Stomach (tissue), 9 donors: ENCODE measurements around the gene RPL38. TPM values are rescaled to one million over a fixed set of nuclear protein-coding genes. Genes with fewer than 3 reads are reported as not detected.

Experiments
- DNase-seq, 2 donors: peaks; one replicate each; pipeline versions ENCODE4 v3.0.0 to v3.0.0-alpha.2; 2013 to 2019
- H3K27ac ChIP-seq, 5 donors: fragments of 200-600 bp in 4 of 5; sonication (generic) in 4 of 5; one replicate each; pipeline ENCODE4 v1.5.1; 2013 to 2019; ENCODE audit warnings: mild to moderate bottlenecking in 1 of 5, moderate library complexity in 1 of 5
- H3K27me3 ChIP-seq, 3 donors: fragments of 200-600 bp; sonication (generic); one replicate each; pipeline ENCODE4 v1.5.1; 2017 to 2019; ENCODE audit warnings: mixed run types in 1 of 3
- H3K36me3 ChIP-seq, 4 donors: fragments of 200-600 bp; sonication (generic); 1 replicate in 3 of 4; 2 replicates in 1 of 4; pipeline ENCODE4 v1.5.1; 2016 to 2019
- H3K4me1 ChIP-seq, 4 donors: fragments of 200-600 bp; sonication (generic); one replicate each; pipeline ENCODE4 v1.5.1; 2016 to 2019
- H3K4me3 ChIP-seq, 4 donors: fragments of 200-600 bp; sonication (generic) in 3 of 4; one replicate each; pipeline ENCODE4 v1.5.1; 2016 to 2019; ENCODE audit warnings: mild to moderate bottlenecking in 1 of 4
- H3K9me3 ChIP-seq, 4 donors: fragments of 200-600 bp; sonication (generic); one replicate each; pipeline ENCODE4 v1.5.1; 2016 to 2019
- EP300 ChIP-seq: sonication (generic); formaldehyde crosslinking; IDR thresholded peaks from one replicate; pipeline ENCODE4 v1.6.1; 2017; ENCODE audit warnings: antibody characterized with exemption
- POLR2A ChIP-seq, 4 donors: fragments of 450-650 bp; IDR thresholded peaks; one replicate each; pipeline ENCODE4 v1.6.1; 2016; ENCODE audit warnings: antibody characterized with exemption in 4 of 4, control low read depth in 2 of 4, mild to moderate bottlenecking in 1 of 4, moderate library complexity in 1 of 4
- POLR2AphosphoS5 ChIP-seq, 3 donors: sonication (generic); formaldehyde crosslinking; IDR thresholded peaks; one replicate each; pipeline ENCODE4 v1.6.1; 2016; ENCODE audit warnings: antibody characterized with exemption in 3 of 3
- WGBS, 5 donors: extraction: QIAGEN DNeasy Blood & Tissue Kit in 3 of 5; methylation state at CpG; one replicate each; pipeline versions ENCODE4 v1.1.5 to v1.1.7; 2013 to 2018; 5-methylcytosine and 5-hydroxymethylcytosine counted together
- intact Hi-C: fragments of 100-400 bp; cut with DNase I; formaldehyde crosslinking; loops from one replicate; pipeline ENCODE4 v1.15.1; 2023; ENCODE audit warnings: low total_unique reads
- polyA plus RNA-seq, 3 donors: library from polyadenylated mRNA; stranded (reverse); fragments of 200-250 nt; gene quantifications; one replicate each; pipeline ENCODE4 v1.2.3, GENCODE V29; 2013
- total RNA-seq, 5 donors: library from RNA; depleted of rRNA; stranded (reverse); fragments of >200 nt; gene quantifications; one replicate each; pipeline versions ENCODE4 v1.1.0 to v1.2.3, GENCODE V29; 2014 to 2016
- TF ChIP-seq, protein P1 (sequence below), 7 experiments: fragments of 450-650 bp in 4 of 7; fragments of 200-600 bp in 3 of 7; sonication (generic) in 3 of 7; IDR thresholded peaks; one replicate each; pipeline ENCODE4 v1.5.1; 2016 to 2019; ENCODE audit warnings: antibody characterized with exemption in 7 of 7, control low read depth in 2 of 7, mild to moderate bottlenecking in 1 of 7
- donor health status: healthy with polysubstance abuse.
- donor health status: Bipolar disorder and iron deficiency.
- donor health status: healthy.

Gene RPL38
- total and polyA plus RNA-seq, 8 donors, result 37.7 to 1,839 (median 979) TPM

DNA sequence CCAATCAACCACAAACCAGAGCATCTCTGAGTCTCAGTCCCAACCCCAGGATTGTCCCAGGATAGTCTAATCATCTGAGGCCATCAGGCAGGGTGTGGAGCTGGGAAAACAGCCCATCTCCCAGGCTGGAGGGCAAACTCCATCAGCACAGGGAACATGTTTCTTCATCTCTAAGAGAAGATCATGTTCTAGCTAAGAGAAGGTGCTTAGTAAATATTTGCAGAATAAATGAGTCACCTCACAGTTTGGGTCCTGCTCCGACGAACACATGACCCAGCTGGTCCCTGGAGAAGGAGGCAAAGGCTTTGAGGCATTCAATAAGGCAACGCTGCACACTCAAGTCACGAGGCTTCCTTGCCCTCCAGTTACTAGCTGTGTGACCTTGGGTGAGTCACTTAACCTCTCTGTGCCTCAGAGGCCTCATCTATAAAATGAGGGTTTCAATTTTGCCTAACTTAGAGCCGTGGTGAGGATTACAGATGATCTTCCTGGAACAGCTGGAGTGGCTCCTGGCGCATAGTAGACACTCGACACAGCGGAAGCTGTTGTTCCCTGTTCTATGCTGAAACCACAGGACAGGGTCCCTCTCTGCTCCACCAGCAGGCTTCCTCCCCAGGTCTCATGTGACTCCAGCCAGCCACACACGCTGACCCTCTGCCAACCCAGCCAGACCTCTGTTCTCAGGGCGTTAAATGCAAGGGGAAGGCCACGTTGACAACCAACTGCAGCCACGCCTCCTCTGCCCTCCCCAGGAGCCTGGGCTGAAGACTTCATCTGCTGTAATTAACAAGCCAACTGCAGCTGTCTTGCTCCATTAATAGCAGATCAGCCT lies 10.3 kb upstream of the RPL38 start:
- peak in 2 of 3 donors; percentile 16 to 61 for TF ChIP-seq POLR2AphosphoS5 (IDR thresholded peaks at IDR 0.05)
- TF ChIP-seq, protein P1, sequence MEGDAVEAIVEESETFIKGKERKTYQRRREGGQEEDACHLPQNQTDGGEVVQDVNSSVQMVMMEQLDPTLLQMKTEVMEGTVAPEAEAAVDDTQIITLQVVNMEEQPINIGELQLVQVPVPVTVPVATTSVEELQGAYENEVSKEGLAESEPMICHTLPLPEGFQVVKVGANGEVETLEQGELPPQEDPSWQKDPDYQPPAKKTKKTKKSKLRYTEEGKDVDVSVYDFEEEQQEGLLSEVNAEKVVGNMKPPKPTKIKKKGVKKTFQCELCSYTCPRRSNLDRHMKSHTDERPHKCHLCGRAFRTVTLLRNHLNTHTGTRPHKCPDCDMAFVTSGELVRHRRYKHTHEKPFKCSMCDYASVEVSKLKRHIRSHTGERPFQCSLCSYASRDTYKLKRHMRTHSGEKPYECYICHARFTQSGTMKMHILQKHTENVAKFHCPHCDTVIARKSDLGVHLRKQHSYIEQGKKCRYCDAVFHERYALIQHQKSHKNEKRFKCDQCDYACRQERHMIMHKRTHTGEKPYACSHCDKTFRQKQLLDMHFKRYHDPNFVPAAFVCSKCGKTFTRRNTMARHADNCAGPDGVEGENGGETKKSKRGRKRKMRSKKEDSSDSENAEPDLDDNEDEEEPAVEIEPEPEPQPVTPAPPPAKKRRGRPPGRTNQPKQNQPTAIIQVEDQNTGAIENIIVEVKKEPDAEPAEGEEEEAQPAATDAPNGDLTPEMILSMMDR (IDR thresholded peaks at IDR 0.05), result no peak
- Histone ChIP-seq H3K9me3 (no peaks in the 10 kb centered on the region), H3K4me3 (no peak overlapping the region), H3K4me1 (peaks cover 0 to 16% (median 0%) of the 10 kb centered on the region in 4 donors), H3K27me3 (peaks cover 0 to 59% (median 25%) of the 10 kb centered on the region in 3 donors), H3K36me3 (no peaks in the 10 kb centered on the region), H3K27ac (peak overlapping the region in 4 of 5 donors; percentile 7 to 56 (median 40))
- peak; percentile 43 to 67 for DNase-seq
- 30 to 40% (median 38%) methylated on average over 12 of the region's 12 CpGs for WGBS, 5 donors
- intact Hi-C loops, result no loop called here

DNA sequence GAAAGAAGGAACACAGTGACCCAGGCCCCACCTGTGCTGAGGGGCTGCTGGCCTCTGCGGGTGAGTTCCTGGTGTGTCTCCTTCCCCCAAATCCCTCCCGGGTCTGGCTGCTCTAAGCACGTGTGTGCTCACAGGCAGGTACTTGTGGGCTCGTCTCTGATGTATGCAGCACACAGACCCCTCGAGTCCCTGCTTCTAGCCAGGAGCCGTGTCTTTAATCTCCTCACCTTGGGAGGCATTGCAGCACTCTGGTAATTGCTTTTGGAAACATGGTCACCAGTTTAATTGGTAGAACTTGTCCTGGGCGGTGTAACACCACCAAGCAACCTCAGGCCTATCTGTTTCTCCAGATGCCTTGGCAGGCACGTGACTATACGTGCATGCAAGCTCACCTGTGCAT lies 8.8 kb upstream of the RPL38 start:
- WGBS, 5 donors, result 64 to 75% (median 66%) methylated on average over 6 to 9 of the region's 9 CpGs
- Histone ChIP-seq H3K27ac (no peak overlapping the region), H3K4me3 (no peak overlapping the region), H3K36me3 (no peaks in the 10 kb centered on the region), H3K9me3 (no peaks in the 10 kb centered on the region), H3K4me1 (peaks cover 0 to 22% (median 5%) of the 10 kb centered on the region in 4 donors), H3K27me3 (peaks cover 0 to 61% (median 25%) of the 10 kb centered on the region in 3 donors)
- no peak for DNase-seq
- intact Hi-C loops, result no loop called here
- TF ChIP-seq EP300 (no peak), POLR2AphosphoS5 (IDR thresholded peaks at IDR 0.05) (no peak), POLR2A (IDR thresholded peaks at IDR 0.05) (no peak)
- TF ChIP-seq, protein P1 (IDR thresholded peaks at IDR 0.05), result no peak

DNA sequence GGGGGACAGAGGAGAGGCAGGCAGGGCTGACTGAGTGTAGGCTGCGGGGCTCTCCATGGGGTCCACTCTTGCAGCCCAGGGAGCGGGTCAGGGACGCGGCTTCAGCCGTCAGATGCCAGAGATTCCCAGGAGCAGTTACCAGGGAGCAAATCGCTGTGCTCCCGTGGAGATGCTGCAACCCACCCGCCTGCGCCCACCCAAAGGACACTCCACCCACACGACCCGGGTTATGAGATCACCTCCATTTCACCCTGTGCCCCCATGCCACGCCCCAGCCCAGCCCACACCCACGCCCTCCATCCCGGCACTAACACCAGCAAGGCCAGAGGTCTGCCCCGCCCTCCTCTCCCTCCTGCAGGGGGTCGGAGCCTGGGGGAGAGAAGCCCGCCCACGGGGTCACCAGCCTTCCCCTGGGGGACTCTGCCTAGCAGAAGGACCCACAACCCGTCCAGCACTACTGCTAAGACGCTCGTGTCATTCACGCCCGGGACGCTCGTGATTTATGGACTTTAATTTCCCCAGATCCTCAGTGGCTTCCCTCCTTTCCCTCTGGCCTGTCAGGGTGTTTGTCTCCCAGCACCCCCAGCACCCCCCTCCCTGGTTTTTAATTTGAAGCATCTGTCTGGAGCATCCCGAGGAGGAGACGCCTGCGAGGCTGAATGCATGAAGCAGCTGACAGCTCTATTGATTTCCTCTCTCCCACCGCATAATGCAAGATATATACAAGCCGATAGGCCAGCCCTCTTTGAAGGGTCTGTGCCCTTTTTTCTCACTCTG lies 6.7 kb upstream of the RPL38 start:
- Histone ChIP-seq H3K27me3 (peaks cover 0 to 82% (median 32%) of the 10 kb centered on the region in 3 donors), H3K27ac (no peak overlapping the region), H3K4me3 (no peak overlapping the region), H3K9me3 (no peaks in the 10 kb centered on the region), H3K36me3 (no peaks in the 10 kb centered on the region), H3K4me1 (peaks cover 0 to 25% (median 9%) of the 10 kb centered on the region in 4 donors)
- TF ChIP-seq EP300 (no peak), POLR2AphosphoS5 (IDR thresholded peaks at IDR 0.05) (no peak), POLR2A (IDR thresholded peaks at IDR 0.05) (no peak)
- TF ChIP-seq, protein P1 (IDR thresholded peaks at IDR 0.05), result no peak
- intact Hi-C loops, result no loop called here
- 37 to 43% (median 38%) methylated on average over 27 to 30 of the region's 30 CpGs for WGBS, 5 donors
- no peak for DNase-seq

DNA sequence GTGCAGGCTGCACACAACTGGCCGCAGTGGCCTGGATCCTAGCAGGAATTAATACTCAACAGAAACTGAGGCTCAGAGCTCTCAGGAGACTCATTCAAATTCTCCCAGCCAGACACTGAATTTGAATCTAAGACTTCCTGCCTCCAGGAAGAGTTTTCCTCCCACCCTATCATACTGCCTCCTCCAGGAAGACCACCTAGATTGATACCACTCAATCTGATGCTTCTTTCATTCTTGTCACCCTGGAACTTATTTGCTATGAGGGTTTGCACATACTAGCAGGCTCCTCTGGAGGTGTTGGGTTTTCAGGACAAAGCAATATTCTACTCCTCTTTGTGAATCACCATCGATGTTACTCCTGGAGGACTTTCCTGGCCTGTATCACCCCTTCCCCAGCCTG lies 5.7 kb upstream of the RPL38 start:
- peaks cover 0 to 88% (median 32%) of the 10 kb centered on the region in 3 donors for H3K27me3 ChIP-seq
- H3K4me1 ChIP-seq, result peaks cover 0 to 20% (median 9%) of the 10 kb centered on the region in 4 donors
- H3K9me3 ChIP-seq, result no peaks in the 10 kb centered on the region
- H3K4me3 ChIP-seq, result no peak overlapping the region
- no peak overlapping the region for H3K27ac ChIP-seq
- TF ChIP-seq, protein P1 (IDR thresholded peaks at IDR 0.05), result no peak
- TF ChIP-seq POLR2A (IDR thresholded peaks at IDR 0.05) (no peak), POLR2AphosphoS5 (IDR thresholded peaks at IDR 0.05) (no peak), EP300 (no peak)
- intact Hi-C loops, result no loop called here
- no peaks in the 10 kb centered on the region for H3K36me3 ChIP-seq
- 91 to 98% (median 93%) methylated on average over 2 of the region's 2 CpGs for WGBS, 5 donors
- DNase-seq, result no peak
